IMR-90 (cell line): Measurements from ENCODE around the gene APIP. TPM values are rescaled to one million over a fixed set of nuclear protein-coding genes. Genes with fewer than 3 reads are reported as not detected.

ENCODE experiments used
- ATAC-seq: fragments of 200-7000 bp; cut with Tn5 transposase; 2 replicates; pipeline ENCODE4 v1.9.1; 2020; ENCODE audit warnings: low read depth, mild to moderate bottlenecking, moderate library complexity
- BruUV-seq: library from RNA; stranded (reverse); fragments of 400-500 nt; replicated peaks from 2 replicates; lab custom pipeline; 2021; lab: Mats Ljungman, UMichigan
- CTCF ChIA-PET: fragments of 300-600 bp; formaldehyde crosslinking; extraction: SDS; loops from one replicate; lab custom pipeline; 2021; ENCODE audit warnings: antibody characterized with exemption; lab: Yijun Ruan, JAX
- POLR2A ChIA-PET: fragments of 300-600 bp; sonication (Branson Sonifier 250); formaldehyde crosslinking; loops from one replicate; lab custom pipeline; 2022; ENCODE audit warnings: antibody characterized with exemption; ENCODE audit not compliant: unreplicated experiment; lab: Charles Lee
- DNase-seq: peaks from one replicate; pipeline ENCODE4 v3.0.0; 2013
- H2AFZ ChIP-seq: replicated peaks from 2 replicates; pipeline ENCODE3; 2013; ENCODE audit warnings: low read length, mild to moderate bottlenecking; ENCODE audit not compliant: poor library complexity
- H2AK5ac ChIP-seq: 2 replicates; pipeline ENCODE4 v1.6.1; 2013; ENCODE audit warnings: low read depth, low read length, inconsistent platforms
- H2AK9ac ChIP-seq: replicated peaks from 2 replicates; pipeline ENCODE3; 2013; ENCODE audit warnings: mild to moderate bottlenecking, low read depth, low read length, moderate library complexity; ENCODE audit not compliant: poor library complexity
- H2BK120ac ChIP-seq: 2 replicates; pipeline ENCODE4 v1.6.1; 2013; ENCODE audit warnings: low read depth, low read length, inconsistent platforms
- H2BK15ac ChIP-seq: 3 replicates; pipeline ENCODE4 v1.6.1; 2013; ENCODE audit warnings: low read depth, low read length, inconsistent platforms
- H2BK20ac ChIP-seq: 2 replicates; pipeline ENCODE4 v1.6.1; 2013; ENCODE audit warnings: low read depth, mild to moderate bottlenecking, inconsistent platforms, low read length, moderate library complexity
- H2BK5ac ChIP-seq: 2 replicates; pipeline ENCODE4 v1.6.1; 2013; ENCODE audit warnings: mild to moderate bottlenecking, low read depth, low read length, inconsistent platforms; ENCODE audit not compliant: poor library complexity, severe bottlenecking
- H3K14ac ChIP-seq: replicated peaks from 2 replicates; pipeline ENCODE4 v1.6.1; 2013; ENCODE audit warnings: low read depth, low read length, inconsistent platforms
- H3K18ac ChIP-seq: 2 replicates; pipeline ENCODE4 v1.6.1; 2013; ENCODE audit warnings: low read depth, low read length, control low read depth
- H3K23ac ChIP-seq: 2 replicates; pipeline ENCODE4 v1.6.1; 2013; ENCODE audit warnings: low read depth, low read length, inconsistent platforms
- H3K27ac ChIP-seq: 2 replicates; pipeline ENCODE4 v1.5.1; 2013; ENCODE audit warnings: mild to moderate bottlenecking, control low read depth, low read length; ENCODE audit not compliant: insufficient read depth
- H3K27me3 ChIP-seq: 2 replicates; pipeline ENCODE4 v1.6.1; 2013; ENCODE audit warnings: low read length; ENCODE audit not compliant: control insufficient read depth, insufficient read depth
- H3K36me3 ChIP-seq: 2 replicates; pipeline ENCODE4 v1.6.1; 2013; ENCODE audit warnings: low read length, mixed read lengths; ENCODE audit not compliant: control insufficient read depth, insufficient read depth
- H3K4ac ChIP-seq: 2 replicates; pipeline ENCODE4 v1.6.1; 2013; ENCODE audit warnings: low read depth, low read length, inconsistent platforms
- H3K4me1 ChIP-seq: 2 replicates; pipeline ENCODE4 v1.6.1; 2013; ENCODE audit warnings: low read length, mixed read lengths; ENCODE audit not compliant: control insufficient read depth, insufficient read depth
- H3K4me2 ChIP-seq: 2 replicates; pipeline ENCODE4 v1.6.1; 2013; ENCODE audit warnings: low read depth, mild to moderate bottlenecking, control low read depth, low read length, moderate library complexity
- H3K4me3 ChIP-seq: 2 replicates; pipeline ENCODE4 v1.5.1; 2013; ENCODE audit warnings: low read depth, mild to moderate bottlenecking, control low read depth, low read length, moderate library complexity; ENCODE audit not compliant: insufficient read depth
- H3K56ac ChIP-seq: 2 replicates; pipeline ENCODE4 v1.6.1; 2013; ENCODE audit warnings: low read length, inconsistent platforms; ENCODE audit not compliant: insufficient read depth; ENCODE audit errors: extremely low read depth
- H3K79me1 ChIP-seq, 2 experiments: 2 replicates each; pipeline ENCODE4 v1.6.1; 2013; ENCODE audit warnings: low read length in 2 of 2, inconsistent platforms in 1 of 2, low read depth in 1 of 2
- H3K9ac ChIP-seq: 2 replicates; pipeline ENCODE4 v1.6.1; 2013; ENCODE audit warnings: low read depth, low read length, control low read depth
- H3K9me1 ChIP-seq: 2 replicates; pipeline ENCODE4 v1.6.1; 2013; ENCODE audit warnings: low read length, inconsistent platforms; ENCODE audit not compliant: insufficient read depth
- H3K9me3 ChIP-seq: 2 replicates; pipeline ENCODE4 v1.6.1; 2013; ENCODE audit warnings: low read length; ENCODE audit not compliant: control insufficient read depth, insufficient read depth
- H4K20me1 ChIP-seq: 2 replicates; pipeline ENCODE4 v1.6.1; 2013; ENCODE audit warnings: low read length, inconsistent platforms; ENCODE audit not compliant: insufficient read depth
- H4K5ac ChIP-seq: 2 replicates; pipeline ENCODE4 v1.6.1; 2013; ENCODE audit warnings: mild to moderate bottlenecking, low read depth, low read length, control low read depth
- H4K8ac ChIP-seq, 2 experiments: 2 replicates each; pipeline ENCODE4 v1.6.1; 2013; ENCODE audit warnings: low read depth in 2 of 2, low read length in 2 of 2, control low read depth in 1 of 2, inconsistent platforms in 1 of 2
- H4K91ac ChIP-seq: 2 replicates; pipeline ENCODE4 v1.6.1; 2013; ENCODE audit warnings: low read depth, low read length, inconsistent platforms; ENCODE audit not compliant: insufficient read depth
- BHLHE40 ChIP-seq: fragments of 150-350 bp; IDR thresholded peaks from 2 replicates; pipeline ENCODE4 v1.6.1; 2016; ENCODE audit warnings: mild to moderate bottlenecking, low read depth, low read length
- CEBPB ChIP-seq: IDR thresholded peaks from 2 replicates; pipeline ENCODE4 v1.6.1; 2012; ENCODE audit warnings: low read depth, low read length, improper control_type of control experiment
- CHD1 ChIP-seq: IDR thresholded peaks from 2 replicates; pipeline ENCODE4 v1.6.1; 2012; ENCODE audit warnings: low read depth, low read length, improper control_type of control experiment
- FOS ChIP-seq: fragments of 150-350 bp; IDR thresholded peaks from 2 replicates; pipeline ENCODE4 v1.6.1; 2016; ENCODE audit warnings: low read depth, low read length
- MAFK ChIP-seq: IDR thresholded peaks from 2 replicates; pipeline ENCODE4 v1.6.1; 2012; ENCODE audit warnings: low read depth, low read length, improper control_type of control experiment
- MAZ ChIP-seq: IDR thresholded peaks from 2 replicates; pipeline ENCODE4 v1.6.1; 2012; ENCODE audit warnings: low read depth, mild to moderate bottlenecking, low read length, improper control_type of control experiment, moderate library complexity, borderline replicate concordance
- MXI1 ChIP-seq: IDR thresholded peaks from 2 replicates; pipeline ENCODE4 v1.6.1; 2012; ENCODE audit warnings: low read depth, mild to moderate bottlenecking, low read length, moderate library complexity, borderline replicate concordance
- NFE2L2 ChIP-seq: fragments of 150-350 bp; IDR thresholded peaks from 2 replicates; pipeline ENCODE4 v1.6.1; 2016; ENCODE audit warnings: low read depth, mild to moderate bottlenecking, low read length
- POLR2A ChIP-seq: IDR thresholded peaks from 2 replicates; pipeline ENCODE4 v1.6.1; 2012; ENCODE audit warnings: mild to moderate bottlenecking, low read depth, low read length
- RCOR1 ChIP-seq: IDR thresholded peaks from 2 replicates; pipeline ENCODE4 v1.6.1; 2012; ENCODE audit warnings: mild to moderate bottlenecking, low read length, improper control_type of control experiment; ENCODE audit not compliant: insufficient replicate concordance
- RFX5 ChIP-seq: IDR thresholded peaks from 2 replicates; pipeline ENCODE4 v1.8.0; 2012; ENCODE audit warnings: low read depth, mild to moderate bottlenecking, low read length, moderate library complexity
- WGBS, 2 experiments: methylation state at CpG; one replicate each; pipeline versions ENCODE4 v1.1.5 to v1.1.7; 2013; ENCODE audit warnings: missing lambda C conversion rate in 2 of 2; ENCODE audit not compliant: insufficient read length in 1 of 2; ENCODE audit errors: extremely low coverage in 2 of 2; 5-methylcytosine and 5-hydroxymethylcytosine counted together
- dilution Hi-C: fragments of 300-500 bp; cut with HindIII; formaldehyde crosslinking; loops from one replicate; pipeline ENCODE4 v1.14.3; 2018; ENCODE audit warnings: low sequenced_read_pairs; ENCODE audit not compliant: unreplicated experiment
- in situ Hi-C: fragments of 300-500 bp; cut with MboI; formaldehyde crosslinking; loops from 3 replicates; pipeline ENCODE4 v1.14.3; 2019; ENCODE audit warnings: low sequenced_read_pairs, inconsistent platforms, mixed read lengths
- intact Hi-C: fragments of 100-400 bp; cut with micrococcal nuclease; formaldehyde crosslinking; loops from 2 replicates; pipeline ENCODE4 v1.10.0; 2022
- polyA plus RNA-seq, 3 experiments: library from polyadenylated mRNA; depleted of rRNA; stranded (reverse); fragments of >200 nt; gene quantifications; 2 replicates each; pipeline ENCODE4 v1.2.3, GENCODE V29; 2012; ENCODE audit warnings: low replicate concordance in 1 of 3
- total RNA-seq: library from RNA; depleted of rRNA; stranded (reverse); fragments of >200 nt; gene quantifications from 2 replicates; pipeline ENCODE4 v1.2.3, GENCODE V29; 2012
- TF ChIP-seq, protein P1 (sequence below): conservative IDR thresholded peaks from 2 replicates; pipeline ENCODE4 v1.5.1; 2012; ENCODE audit warnings: mild to moderate bottlenecking, low read depth, low read length, improper control_type of control experiment
- TF ChIP-seq, protein P2 (sequence below): fragments of 150-350 bp; IDR thresholded peaks from 2 replicates; pipeline ENCODE4 v1.6.1; 2017; ENCODE audit warnings: mild to moderate bottlenecking, antibody characterized with exemption, low read length, low read depth

Gene APIP
- total and polyA plus RNA-seq, 2 of the 4 experiments (the other 2 are of a cell fraction) = 9.9 to 16.6 TPM

DNA sequence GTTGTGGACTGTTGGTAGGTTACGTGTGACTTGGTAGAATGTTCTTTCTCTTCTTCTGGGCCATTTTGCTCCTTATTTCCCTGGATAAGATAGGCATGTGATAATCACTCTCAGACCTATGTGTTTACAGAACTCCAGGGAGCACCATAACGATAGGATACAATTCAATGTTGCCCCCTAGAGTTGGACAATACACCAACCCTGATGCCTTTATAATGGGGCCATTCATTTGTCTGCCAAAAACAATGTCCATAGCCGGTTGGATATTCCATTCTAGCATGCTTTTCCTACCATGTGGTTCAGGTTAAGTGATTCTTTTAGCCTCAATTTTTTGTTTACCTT lies 60.5 kb downstream of the APIP start:
- no peak overlapping the region for H2BK15ac ChIP-seq
- CTCF ChIA-PET = no interaction called here
- no peaks in the 10 kb centered on the region for H3K36me3 ChIP-seq
- no TSS peak for BruUV-seq
- no peak overlapping the region for H2BK5ac ChIP-seq
- dilution Hi-C loops = no loop called here
- POLR2A ChIA-PET = no interaction called here
- DNase-seq (no peak), ATAC-seq (no peak)
- no peak overlapping the region for H3K14ac ChIP-seq
- no peak overlapping the region for H2BK20ac ChIP-seq
- no peak overlapping the region for H2AK9ac ChIP-seq
- H3K4me3 ChIP-seq = no peak overlapping the region
- no peaks in the 10 kb centered on the region for H3K9me3 ChIP-seq
- no peak overlapping the region for H4K91ac ChIP-seq
- H4K20me1 ChIP-seq = no peaks in the 10 kb centered on the region
- H3K4me2 ChIP-seq = no peak overlapping the region
- TF ChIP-seq CHD1 = no peak
- TF ChIP-seq MXI1 = no peak
- no peak for TF ChIP-seq NFE2L2
- TF ChIP-seq CEBPB = no peak
- no peak for TF ChIP-seq FOS
- TF ChIP-seq, protein P1, sequence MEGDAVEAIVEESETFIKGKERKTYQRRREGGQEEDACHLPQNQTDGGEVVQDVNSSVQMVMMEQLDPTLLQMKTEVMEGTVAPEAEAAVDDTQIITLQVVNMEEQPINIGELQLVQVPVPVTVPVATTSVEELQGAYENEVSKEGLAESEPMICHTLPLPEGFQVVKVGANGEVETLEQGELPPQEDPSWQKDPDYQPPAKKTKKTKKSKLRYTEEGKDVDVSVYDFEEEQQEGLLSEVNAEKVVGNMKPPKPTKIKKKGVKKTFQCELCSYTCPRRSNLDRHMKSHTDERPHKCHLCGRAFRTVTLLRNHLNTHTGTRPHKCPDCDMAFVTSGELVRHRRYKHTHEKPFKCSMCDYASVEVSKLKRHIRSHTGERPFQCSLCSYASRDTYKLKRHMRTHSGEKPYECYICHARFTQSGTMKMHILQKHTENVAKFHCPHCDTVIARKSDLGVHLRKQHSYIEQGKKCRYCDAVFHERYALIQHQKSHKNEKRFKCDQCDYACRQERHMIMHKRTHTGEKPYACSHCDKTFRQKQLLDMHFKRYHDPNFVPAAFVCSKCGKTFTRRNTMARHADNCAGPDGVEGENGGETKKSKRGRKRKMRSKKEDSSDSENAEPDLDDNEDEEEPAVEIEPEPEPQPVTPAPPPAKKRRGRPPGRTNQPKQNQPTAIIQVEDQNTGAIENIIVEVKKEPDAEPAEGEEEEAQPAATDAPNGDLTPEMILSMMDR = no peak
- TF ChIP-seq BHLHE40 = no peak
- no peak for TF ChIP-seq RCOR1
- no peak for TF ChIP-seq RFX5
- no peak for TF ChIP-seq MAZ
- no peak for TF ChIP-seq MAFK
- no peak for TF ChIP-seq POLR2A
- TF ChIP-seq, protein P2, sequence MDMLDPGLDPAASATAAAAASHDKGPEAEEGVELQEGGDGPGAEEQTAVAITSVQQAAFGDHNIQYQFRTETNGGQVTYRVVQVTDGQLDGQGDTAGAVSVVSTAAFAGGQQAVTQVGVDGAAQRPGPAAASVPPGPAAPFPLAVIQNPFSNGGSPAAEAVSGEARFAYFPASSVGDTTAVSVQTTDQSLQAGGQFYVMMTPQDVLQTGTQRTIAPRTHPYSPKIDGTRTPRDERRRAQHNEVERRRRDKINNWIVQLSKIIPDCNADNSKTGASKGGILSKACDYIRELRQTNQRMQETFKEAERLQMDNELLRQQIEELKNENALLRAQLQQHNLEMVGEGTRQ = no peak
- H3K9ac ChIP-seq = no peak overlapping the region
- WGBS, 2 experiments = 17% methylated on average over 1 of the region's 3 CpGs; no CpG with 5 or more reads in 1 of the 2 experiments
- H3K4ac ChIP-seq = no peak overlapping the region
- H4K5ac ChIP-seq = no peak overlapping the region
- in situ Hi-C loops = no loop called here
- no peak overlapping the region for H3K27ac ChIP-seq
- no peak overlapping the region for H3K56ac ChIP-seq
- no peak overlapping the region for H2AK5ac ChIP-seq
- no peak overlapping the region for H3K23ac ChIP-seq
- peaks cover 13% of the 10 kb centered on the region for H3K27me3 ChIP-seq
- no peaks in the 10 kb centered on the region for H3K79me1 ChIP-seq
- no peak overlapping the region for H3K18ac ChIP-seq
- intact Hi-C loops = no loop called here
- no peaks in the 10 kb centered on the region for H3K9me1 ChIP-seq
- H4K8ac ChIP-seq = no peak overlapping the region
- H2AFZ ChIP-seq = no peak overlapping the region
- H2BK120ac ChIP-seq = no peak overlapping the region
- H3K4me1 ChIP-seq = no peaks in the 10 kb centered on the region
